Transverse colon (tissue), 4 donors: ENCODE data around the gene IGIP. TPM values are rescaled to one million over a fixed set of nuclear protein-coding genes. Genes with fewer than 3 reads are reported as not detected.

Experiments used
- DNase-seq: peaks from one replicate; pipeline ENCODE4 v3.0.0-alpha.2; 2019
- H3K27ac ChIP-seq, 4 donors: fragments of 200-600 bp; sonication (generic); 2 replicates each; pipeline ENCODE4 v1.5.1; 2016 to 2018; ENCODE audit warnings: inconsistent platforms in 4 of 4
- H3K27me3 ChIP-seq: fragments of 200-600 bp; sonication (generic); 2 replicates; pipeline ENCODE4 v1.5.1; 2017; ENCODE audit warnings: inconsistent platforms
- H3K36me3 ChIP-seq, 4 donors: fragments of 200-600 bp; sonication (generic); 2 replicates each; pipeline ENCODE4 v1.5.1; 2017 to 2019; ENCODE audit warnings: inconsistent platforms in 4 of 4
- H3K4me1 ChIP-seq, 4 donors: fragments of 200-600 bp; sonication (generic); 2 replicates each; pipeline ENCODE4 v1.5.1; 2017 to 2020; ENCODE audit warnings: inconsistent platforms in 4 of 4
- H3K4me3 ChIP-seq, 4 donors: fragments of 200-600 bp; sonication (generic); 1 replicate in 1 of 4; 2 replicates in 3 of 4; pipeline versions ENCODE4 v1.5.1 to v1.6.1; 2017 to 2019; ENCODE audit warnings: inconsistent platforms in 4 of 4
- H3K9me3 ChIP-seq, 2 donors: fragments of 200-600 bp; sonication (generic); 2 replicates each; pipeline ENCODE4 v1.5.1; 2017 to 2019; ENCODE audit warnings: inconsistent platforms in 2 of 2
- EP300 ChIP-seq: sonication (generic); formaldehyde crosslinking; IDR thresholded peaks from one replicate; pipeline ENCODE4 v1.6.1; 2017; ENCODE audit warnings: antibody characterized with exemption, low read depth
- POLR2A ChIP-seq: fragments of 450-650 bp; IDR thresholded peaks from one replicate; pipeline ENCODE4 v1.6.1; 2016; ENCODE audit warnings: antibody characterized with exemption, mild to moderate bottlenecking, moderate library complexity
- POLR2AphosphoS5 ChIP-seq, 3 donors: sonication (generic); formaldehyde crosslinking; IDR thresholded peaks; one replicate each; pipeline ENCODE4 v1.6.1; 2016; ENCODE audit warnings: antibody characterized with exemption in 3 of 3
- WGBS, 2 donors: methylation state at CpG; one replicate each; pipeline ENCODE4 v1.1.5; 2018; ENCODE audit warnings: low coverage in 1 of 2; 5-methylcytosine and 5-hydroxymethylcytosine counted together
- in situ Hi-C, 4 donors: fragments of 200-750 bp; cut with MboI; loops; one replicate each; pipeline versions ENCODE4 v1.15.0 to v1.15.1; 2017; ENCODE audit warnings: low sequenced_read_pairs in 3 of 4, low pct_ligation_motif_present in 1 of 4, low pct_unique_long_range_greater_than_20kb in 1 of 4
- intact Hi-C: fragments of 100-400 bp; cut with DNase I; formaldehyde crosslinking; loops from one replicate; pipeline ENCODE4 v1.15.1; 2023; ENCODE audit warnings: low total_unique reads
- total RNA-seq, 4 donors: library from RNA; depleted of rRNA; stranded (reverse); fragments of >200 nt; gene quantifications; one replicate each; pipeline ENCODE4 v1.1.0, GENCODE V29; 2016
- TF ChIP-seq, protein P1 (sequence below), 5 experiments: fragments of 200-600 bp in 3 of 5; fragments of 450-650 bp in 2 of 5; sonication (generic) in 3 of 5; IDR thresholded peaks; 1 replicate in 2 of 5; 2 replicates in 3 of 5; pipeline ENCODE4 v1.5.1; 2016 to 2017; ENCODE audit warnings: antibody characterized with exemption in 5 of 5, inconsistent platforms in 3 of 5, mild to moderate bottlenecking in 2 of 5, moderate library complexity in 1 of 5

IGIP gene
- total RNA-seq, 4 donors from 2014 or later = 12.8 to 22.4 (median 20.5) TPM

DNA sequence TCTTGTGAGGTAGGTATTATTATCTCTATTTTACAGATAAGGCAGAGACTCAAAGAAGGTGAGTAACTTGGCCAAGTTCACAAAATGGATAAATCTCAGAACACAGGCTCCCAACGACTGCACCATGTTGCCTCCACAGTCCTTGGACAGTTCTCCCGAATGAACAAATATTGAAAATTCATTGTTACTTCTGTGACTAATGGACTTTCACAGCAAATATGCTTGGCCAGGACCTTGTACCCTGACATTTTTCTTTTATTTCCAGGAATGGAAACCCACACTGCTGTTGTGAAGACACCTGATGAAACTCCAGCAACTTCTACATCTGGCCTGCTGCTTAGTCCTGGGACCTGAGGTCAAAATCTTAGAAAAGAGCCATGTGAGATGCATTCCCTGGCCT, 46.7 kb downstream of the IGIP start:
- Histone ChIP-seq H3K27ac (no peak overlapping the region), H3K27me3 (no peaks in the 10 kb centered on the region), H3K4me3 (no peak overlapping the region), H3K4me1 (peaks cover 4 to 21% (median 18%) of the 10 kb centered on the region in 4 donors), H3K36me3 (no peaks in the 10 kb centered on the region), H3K9me3 (no peaks in the 10 kb centered on the region)
- no peak for TF ChIP-seq POLR2AphosphoS5 (IDR thresholded peaks at IDR 0.05)
- TF ChIP-seq, protein P1, sequence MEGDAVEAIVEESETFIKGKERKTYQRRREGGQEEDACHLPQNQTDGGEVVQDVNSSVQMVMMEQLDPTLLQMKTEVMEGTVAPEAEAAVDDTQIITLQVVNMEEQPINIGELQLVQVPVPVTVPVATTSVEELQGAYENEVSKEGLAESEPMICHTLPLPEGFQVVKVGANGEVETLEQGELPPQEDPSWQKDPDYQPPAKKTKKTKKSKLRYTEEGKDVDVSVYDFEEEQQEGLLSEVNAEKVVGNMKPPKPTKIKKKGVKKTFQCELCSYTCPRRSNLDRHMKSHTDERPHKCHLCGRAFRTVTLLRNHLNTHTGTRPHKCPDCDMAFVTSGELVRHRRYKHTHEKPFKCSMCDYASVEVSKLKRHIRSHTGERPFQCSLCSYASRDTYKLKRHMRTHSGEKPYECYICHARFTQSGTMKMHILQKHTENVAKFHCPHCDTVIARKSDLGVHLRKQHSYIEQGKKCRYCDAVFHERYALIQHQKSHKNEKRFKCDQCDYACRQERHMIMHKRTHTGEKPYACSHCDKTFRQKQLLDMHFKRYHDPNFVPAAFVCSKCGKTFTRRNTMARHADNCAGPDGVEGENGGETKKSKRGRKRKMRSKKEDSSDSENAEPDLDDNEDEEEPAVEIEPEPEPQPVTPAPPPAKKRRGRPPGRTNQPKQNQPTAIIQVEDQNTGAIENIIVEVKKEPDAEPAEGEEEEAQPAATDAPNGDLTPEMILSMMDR (IDR thresholded peaks at IDR 0.05) = no peak
- TF ChIP-seq EP300 = no peak
- no peak for TF ChIP-seq POLR2A
- 60 to 85% methylated on average over 1 to 2 of the region's 2 CpGs for WGBS, 2 donors
- in situ Hi-C loops = loop anchor here in 3 of 4 donors (25.0 kb wide), 1 partner anchor 385 kb away; the partner anchor contains the start of gene PSD2 (in 3 of the 3)
- intact Hi-C loops = loop anchor here (10.0 kb wide), 1 partner anchor 172 kb away; the partner anchor contains the start of gene HBEGF
- no peak for DNase-seq

DNA sequence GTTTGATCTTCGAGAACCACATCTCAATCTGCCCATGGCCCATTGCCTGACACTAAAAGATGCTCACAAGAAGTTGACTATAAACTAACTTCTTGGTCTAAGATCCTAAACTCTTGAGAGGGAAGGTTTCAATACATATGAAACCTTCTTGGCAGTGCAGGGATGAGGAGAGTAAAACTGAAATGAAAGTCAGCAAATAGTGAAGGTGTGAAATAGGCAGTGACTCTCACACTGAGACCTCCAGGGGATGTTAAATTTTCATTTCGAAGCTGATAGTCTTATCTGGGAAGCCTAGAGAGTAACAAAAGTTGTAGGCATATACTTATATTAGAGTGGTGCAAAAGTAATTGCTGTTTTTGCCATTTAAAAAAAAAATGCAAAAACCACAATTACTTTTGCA, 48.3 kb downstream of the IGIP start:
- H3K27ac ChIP-seq = peak overlapping the region; percentile 97 to 100 (median 100)
- TF ChIP-seq POLR2AphosphoS5 (IDR thresholded peaks at IDR 0.05) (no peak), POLR2A (no peak), EP300 (no peak)
- TF ChIP-seq, protein P1 (IDR thresholded peaks at IDR 0.05) = no peak
- WGBS, 2 donors = 93 to 100% methylated on average over 2 of the region's 2 CpGs
- no peak overlapping the region for H3K4me3 ChIP-seq
- no peaks in the 10 kb centered on the region for H3K9me3 ChIP-seq
- H3K36me3 ChIP-seq = no peaks in the 10 kb centered on the region
- in situ Hi-C loops = loop anchor here in 3 of 4 donors (25.0 kb wide), 1 partner anchor 387 kb away; the partner anchor contains the start of gene PSD2 (in 3 of the 3)
- no peak for DNase-seq
- intact Hi-C loops = loop anchor here (2.0 to 10.0 kb wide), 2 partner anchors 67 to 171 kb away; partner anchors contain the start of gene HBEGF
- peaks cover 9 to 36% (median 27%) of the 10 kb centered on the region in 4 donors for H3K4me1 ChIP-seq
- no peaks in the 10 kb centered on the region for H3K27me3 ChIP-seq

DNA sequence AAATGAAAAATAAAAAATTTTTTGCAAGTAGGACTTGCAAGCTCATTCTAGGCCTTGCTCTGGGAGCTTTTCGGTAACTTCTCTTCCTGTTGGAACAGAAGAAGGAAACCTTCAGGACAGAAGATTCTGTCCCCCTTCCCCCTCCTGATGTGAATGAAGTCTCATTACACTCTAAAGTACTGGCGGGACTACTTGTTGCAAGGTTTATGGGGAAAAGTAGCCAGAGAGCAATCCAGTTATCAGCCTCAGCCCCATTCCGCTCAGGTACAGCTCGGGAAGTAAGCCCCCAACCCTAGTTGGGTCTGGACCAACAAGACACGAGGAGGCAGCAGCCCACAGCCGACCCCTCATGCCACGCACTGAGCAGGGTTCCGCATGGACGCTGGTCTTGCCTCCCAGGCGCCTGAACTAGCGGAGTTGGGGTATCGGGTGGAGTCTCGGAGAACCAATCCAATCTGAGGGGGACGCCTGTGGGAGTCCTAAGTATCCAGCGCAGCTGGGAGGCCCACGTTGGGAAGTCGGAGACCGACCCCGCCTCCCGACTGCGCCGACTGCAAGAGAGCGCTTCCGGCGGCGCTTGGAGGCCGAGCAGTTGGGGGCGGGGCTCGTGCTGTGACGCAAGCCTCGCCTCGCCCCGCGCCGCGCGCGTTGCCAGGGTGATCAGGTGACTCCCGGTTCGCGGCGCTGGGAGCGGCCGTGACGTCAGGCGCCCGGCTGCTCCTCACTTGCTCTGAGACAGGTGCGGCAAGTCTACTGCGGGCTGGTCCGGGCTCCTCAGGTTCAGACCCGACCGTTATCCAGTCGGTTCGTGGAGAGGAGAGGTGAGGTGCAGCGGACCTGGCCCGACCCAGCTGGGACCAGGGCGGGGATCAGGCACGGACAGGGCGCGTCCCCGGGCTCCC, 49.0 kb downstream of the IGIP start, which contains the start of gene CYSTM1:
Gene CYSTM1 (plus strand): TSS at position 724 of the 902 bp plus-strand sequence. CDS start 19,278 bp downstream, outside the sequence.
- TF ChIP-seq EP300 (peak; percentile 84), POLR2A (peak; percentile 96), POLR2AphosphoS5 (IDR thresholded peaks at IDR 0.05) (peak; percentile 94 to 97 (median 96))
- TF ChIP-seq, protein P1 (IDR thresholded peaks at IDR 0.05) = no peak
- peak within 1 kb of the TSS; percentile 76 to 98 (median 90) for H3K4me3 ChIP-seq
- H3K9me3 ChIP-seq = no peaks in the 10 kb centered on the region
- intact Hi-C loops = loop anchor here (2.0 to 10.0 kb wide), 2 partner anchors 66 to 170 kb away; partner anchors contain the start of gene HBEGF
- in situ Hi-C loops = loop anchor here in 3 of 4 donors (25.0 kb wide), 1 partner anchor 387 kb away; the partner anchor contains the start of gene PSD2 (in 3 of the 3)
- peak; percentile 99 for DNase-seq
- peak within 1 kb of the TSS; percentile 97 to 100 (median 100) for H3K27ac ChIP-seq
- 13% methylated on average over 9 of the region's 61 CpGs; no CpG with 5 or more reads in 1 of the 2 donors for WGBS, 2 donors
- H3K27me3 ChIP-seq = no peaks in the 10 kb centered on the region
- H3K36me3 ChIP-seq = no peaks in the 10 kb centered on the region
- peaks cover 9 to 40% (median 28%) of the 10 kb centered on the region in 4 donors for H3K4me1 ChIP-seq
